ENCODE measurements around the gene C1orf146.
"Not testable (repeated sequence)": the region's sequence is repeated elsewhere in the genome, so short reads cannot be mapped to it uniquely, and the experiment has no call there.

The C1orf146 gene

DNA sequence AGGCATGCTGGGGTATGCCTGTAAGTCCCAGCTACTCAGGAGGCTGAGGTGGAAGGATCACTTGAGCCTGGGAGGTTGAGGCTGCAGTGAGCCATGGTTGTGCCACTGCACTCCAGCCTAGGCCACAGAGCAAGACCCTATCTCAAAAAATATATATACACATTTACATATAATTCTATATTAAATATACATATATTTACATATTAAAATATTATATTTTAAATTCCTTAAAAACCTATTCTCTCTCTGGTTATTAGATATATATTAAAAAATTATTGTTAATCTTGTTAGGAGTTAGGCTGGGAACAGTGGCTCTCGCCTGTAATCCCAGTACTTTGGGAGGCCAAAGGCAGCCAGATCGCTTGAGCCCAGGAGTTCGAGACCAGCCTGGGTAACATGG is 58.4 kb downstream of the C1orf146 start:
- DNase-seq = no peak

GRCh38 chr1:92277105-92277723 is 59.5 kb downstream of the C1orf146 start:
- no peak for DNase-seq

DNA sequence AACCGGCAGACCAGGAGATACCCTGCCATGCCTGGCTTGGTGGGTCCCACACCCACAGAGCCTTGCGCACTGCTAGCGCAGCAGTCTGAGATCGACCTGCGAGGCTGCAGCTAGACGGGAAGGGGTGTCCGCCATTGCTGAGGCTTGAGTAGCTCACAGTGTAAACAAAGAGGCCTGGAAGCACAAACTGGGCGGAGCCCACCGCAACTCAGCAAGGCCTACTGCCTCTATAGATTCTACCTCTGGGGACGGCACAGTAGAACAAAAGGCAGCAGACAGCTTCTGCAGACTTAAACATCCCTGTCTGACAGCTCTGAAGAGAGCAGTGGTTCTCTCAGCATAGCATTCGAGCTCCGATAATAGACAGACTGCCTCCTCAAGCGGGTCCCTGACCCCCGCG is 62.1 kb downstream of the C1orf146 start:
- DNase-seq = not testable (repeated sequence)

DNA sequence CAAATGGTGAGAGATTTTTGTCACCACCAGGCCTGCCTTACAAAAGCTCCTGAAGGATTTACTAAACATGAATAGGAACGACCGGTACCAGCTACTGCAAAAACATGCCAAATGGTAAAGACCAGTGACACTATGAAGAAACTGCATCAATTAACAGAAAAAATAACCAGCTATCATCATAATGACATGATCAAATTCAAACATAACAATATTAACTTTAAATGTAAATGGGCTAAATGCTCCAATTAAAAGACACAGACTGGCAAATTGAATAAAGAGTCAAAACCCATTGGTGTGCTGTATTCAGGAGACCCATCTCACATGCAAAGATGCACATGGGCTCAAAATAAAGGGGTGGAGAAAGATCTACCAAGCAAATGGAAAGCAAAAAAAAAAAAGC is 63.7 kb downstream of the C1orf146 start:
- DNase-seq = not testable (repeated sequence)

DNA sequence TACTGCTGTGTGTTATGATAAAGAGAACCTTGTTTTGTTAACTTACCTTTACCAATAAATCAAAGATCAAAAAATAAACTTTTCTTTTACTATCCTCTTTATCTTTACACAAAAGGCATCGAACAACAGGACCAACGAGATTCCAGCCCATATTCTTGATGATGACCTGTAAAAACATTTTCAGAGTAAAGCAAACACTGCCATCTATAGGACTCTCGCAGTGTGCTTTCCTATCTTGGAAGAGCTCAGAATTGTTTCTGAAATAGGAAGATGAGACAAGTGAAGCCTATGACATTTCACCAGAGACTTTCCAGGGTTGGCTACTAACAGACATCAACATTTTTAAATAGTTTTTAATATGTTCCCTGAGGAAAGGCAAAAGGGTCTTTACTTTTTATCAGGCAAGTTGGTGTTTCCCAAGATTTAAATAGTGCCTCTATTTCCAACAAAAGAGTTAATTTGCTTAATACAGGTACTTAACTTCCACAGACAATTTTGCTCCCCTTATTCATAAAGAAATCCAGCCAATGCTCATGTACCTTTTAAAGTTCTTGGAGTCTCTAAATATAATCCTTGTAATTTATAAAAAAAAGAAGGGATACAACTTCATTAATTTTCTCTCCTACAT is 73.8 kb downstream of the C1orf146 start:
- DNase-seq = no peak
